ENCODE results near the gene LRIG3.
"Not testable (repeated sequence)": the region's sequence is repeated elsewhere in the genome, so short reads cannot be mapped to it uniquely, and the experiment has no call there.

DNA sequence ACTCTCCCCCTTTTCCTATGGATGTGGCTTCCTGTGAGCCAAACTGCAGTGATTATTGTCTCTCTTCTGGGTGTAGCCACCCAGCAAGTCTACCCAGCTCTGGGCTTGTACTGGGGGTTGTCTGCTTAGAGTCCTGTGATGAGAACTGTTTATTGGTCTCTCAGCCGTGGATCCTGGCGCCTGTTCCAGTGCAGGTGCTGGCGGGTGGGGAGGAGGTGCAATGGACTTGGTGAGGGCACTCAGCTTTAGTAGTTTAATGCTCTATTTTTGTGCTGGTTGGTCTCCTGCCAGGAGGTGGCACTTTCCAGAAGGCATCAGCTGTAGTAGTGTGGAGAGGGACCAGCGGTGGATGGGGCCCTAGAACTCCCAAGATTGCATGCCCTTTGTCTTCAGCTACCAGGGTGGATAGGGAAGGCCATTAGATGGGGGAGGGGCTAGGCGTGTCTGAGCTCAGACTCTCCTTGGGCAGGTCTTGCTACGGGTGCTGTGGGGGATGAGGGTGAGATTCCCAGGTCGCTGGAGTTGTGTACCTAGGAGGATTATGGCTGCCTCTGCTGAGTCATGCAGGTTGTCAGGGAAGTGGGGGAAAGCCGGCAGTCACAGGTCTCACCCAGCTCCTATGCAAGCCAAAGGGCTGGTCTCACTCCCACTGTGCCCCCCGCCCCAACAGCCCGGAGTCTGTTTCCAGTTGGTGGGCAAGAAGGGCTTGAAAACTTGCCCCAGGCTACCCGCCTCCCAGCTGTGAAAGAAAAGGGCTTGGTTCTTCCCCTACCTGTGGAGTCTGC, 29.8 kb upstream of the LRIG3 start:
- TF ChIP-seq, protein P1, sequence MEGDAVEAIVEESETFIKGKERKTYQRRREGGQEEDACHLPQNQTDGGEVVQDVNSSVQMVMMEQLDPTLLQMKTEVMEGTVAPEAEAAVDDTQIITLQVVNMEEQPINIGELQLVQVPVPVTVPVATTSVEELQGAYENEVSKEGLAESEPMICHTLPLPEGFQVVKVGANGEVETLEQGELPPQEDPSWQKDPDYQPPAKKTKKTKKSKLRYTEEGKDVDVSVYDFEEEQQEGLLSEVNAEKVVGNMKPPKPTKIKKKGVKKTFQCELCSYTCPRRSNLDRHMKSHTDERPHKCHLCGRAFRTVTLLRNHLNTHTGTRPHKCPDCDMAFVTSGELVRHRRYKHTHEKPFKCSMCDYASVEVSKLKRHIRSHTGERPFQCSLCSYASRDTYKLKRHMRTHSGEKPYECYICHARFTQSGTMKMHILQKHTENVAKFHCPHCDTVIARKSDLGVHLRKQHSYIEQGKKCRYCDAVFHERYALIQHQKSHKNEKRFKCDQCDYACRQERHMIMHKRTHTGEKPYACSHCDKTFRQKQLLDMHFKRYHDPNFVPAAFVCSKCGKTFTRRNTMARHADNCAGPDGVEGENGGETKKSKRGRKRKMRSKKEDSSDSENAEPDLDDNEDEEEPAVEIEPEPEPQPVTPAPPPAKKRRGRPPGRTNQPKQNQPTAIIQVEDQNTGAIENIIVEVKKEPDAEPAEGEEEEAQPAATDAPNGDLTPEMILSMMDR (conservative IDR thresholded peaks at IDR 0.05; ENCODE audit: low read depth, low read length): not testable (repeated sequence)
- not testable (repeated sequence) for TF ChIP-seq POLR2A (IDR thresholded peaks at IDR 0.05; ENCODE audit: low read depth, low read length); SMC3 (IDR thresholded peaks at IDR 0.05; ENCODE audit: low read depth, low read length); MXI1 (IDR thresholded peaks at IDR 0.05; ENCODE audit: borderline replicate concordance, low read depth, low read length); BHLHE40 (IDR thresholded peaks at IDR 0.05; ENCODE audit: low read depth, low read length); MAFK (IDR thresholded peaks at IDR 0.05; ENCODE audit: low read depth, low read length); CEBPB (IDR thresholded peaks at IDR 0.05; ENCODE audit: low read depth, low read length); RAD21 (IDR thresholded peaks at IDR 0.05; ENCODE audit: low read length)
- TF ChIP-seq, protein P2, sequence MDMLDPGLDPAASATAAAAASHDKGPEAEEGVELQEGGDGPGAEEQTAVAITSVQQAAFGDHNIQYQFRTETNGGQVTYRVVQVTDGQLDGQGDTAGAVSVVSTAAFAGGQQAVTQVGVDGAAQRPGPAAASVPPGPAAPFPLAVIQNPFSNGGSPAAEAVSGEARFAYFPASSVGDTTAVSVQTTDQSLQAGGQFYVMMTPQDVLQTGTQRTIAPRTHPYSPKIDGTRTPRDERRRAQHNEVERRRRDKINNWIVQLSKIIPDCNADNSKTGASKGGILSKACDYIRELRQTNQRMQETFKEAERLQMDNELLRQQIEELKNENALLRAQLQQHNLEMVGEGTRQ (IDR thresholded peaks at IDR 0.05; ENCODE audit: low read depth, low read length): not testable (repeated sequence)
- TF ChIP-seq, protein P3, sequence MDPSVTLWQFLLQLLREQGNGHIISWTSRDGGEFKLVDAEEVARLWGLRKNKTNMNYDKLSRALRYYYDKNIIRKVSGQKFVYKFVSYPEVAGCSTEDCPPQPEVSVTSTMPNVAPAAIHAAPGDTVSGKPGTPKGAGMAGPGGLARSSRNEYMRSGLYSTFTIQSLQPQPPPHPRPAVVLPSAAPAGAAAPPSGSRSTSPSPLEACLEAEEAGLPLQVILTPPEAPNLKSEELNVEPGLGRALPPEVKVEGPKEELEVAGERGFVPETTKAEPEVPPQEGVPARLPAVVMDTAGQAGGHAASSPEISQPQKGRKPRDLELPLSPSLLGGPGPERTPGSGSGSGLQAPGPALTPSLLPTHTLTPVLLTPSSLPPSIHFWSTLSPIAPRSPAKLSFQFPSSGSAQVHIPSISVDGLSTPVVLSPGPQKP (IDR thresholded peaks at IDR 0.05; ENCODE audit: borderline replicate concordance, low read depth, low read length): not testable (repeated sequence)
